ENCODE measurements around the gene RAD51B. TPM values are rescaled to one million over a fixed set of nuclear protein-coding genes. Genes with fewer than 3 reads are reported as not detected.

RAD51B gene
- total and polyA plus RNA-seq, 3 donors from 2014 or later = 5.5 to 22.5 (median 19.1) TPM

DNA sequence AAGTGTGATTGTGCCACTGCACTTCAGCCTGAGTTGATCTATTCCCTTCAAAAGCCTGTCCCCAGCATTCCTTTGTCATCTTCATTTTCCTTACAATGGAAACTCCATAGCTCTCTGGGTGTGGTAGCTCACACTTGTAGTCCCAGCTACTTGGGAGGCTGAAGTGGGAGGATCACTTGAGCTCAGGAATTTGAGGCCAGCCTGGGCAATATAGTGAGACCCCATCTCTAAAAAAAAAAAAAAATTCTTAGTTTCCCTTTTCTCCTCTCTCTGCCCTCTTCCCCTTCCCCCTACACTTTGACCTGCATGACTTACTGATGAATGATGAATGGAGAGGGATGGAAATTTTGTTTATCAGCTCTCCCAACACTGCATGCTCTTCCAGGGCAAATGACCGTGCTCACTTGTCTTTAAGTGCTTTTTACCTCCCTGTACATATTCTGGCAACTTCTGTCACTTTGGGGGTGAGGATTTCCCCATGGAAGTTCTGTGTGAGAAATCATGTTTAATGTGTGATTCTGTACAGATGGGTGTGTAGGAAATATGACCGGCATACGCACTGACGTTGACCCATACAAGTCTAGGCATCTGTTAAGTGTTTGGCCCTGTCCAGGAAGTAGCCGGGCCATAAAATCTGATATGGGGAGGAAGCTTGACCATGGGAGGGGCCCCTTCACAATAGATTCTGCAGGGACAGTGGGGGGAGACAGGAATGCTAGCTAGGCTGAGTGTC lies 907.9 kb downstream of the RAD51B start:
- TF ChIP-seq, protein P1, sequence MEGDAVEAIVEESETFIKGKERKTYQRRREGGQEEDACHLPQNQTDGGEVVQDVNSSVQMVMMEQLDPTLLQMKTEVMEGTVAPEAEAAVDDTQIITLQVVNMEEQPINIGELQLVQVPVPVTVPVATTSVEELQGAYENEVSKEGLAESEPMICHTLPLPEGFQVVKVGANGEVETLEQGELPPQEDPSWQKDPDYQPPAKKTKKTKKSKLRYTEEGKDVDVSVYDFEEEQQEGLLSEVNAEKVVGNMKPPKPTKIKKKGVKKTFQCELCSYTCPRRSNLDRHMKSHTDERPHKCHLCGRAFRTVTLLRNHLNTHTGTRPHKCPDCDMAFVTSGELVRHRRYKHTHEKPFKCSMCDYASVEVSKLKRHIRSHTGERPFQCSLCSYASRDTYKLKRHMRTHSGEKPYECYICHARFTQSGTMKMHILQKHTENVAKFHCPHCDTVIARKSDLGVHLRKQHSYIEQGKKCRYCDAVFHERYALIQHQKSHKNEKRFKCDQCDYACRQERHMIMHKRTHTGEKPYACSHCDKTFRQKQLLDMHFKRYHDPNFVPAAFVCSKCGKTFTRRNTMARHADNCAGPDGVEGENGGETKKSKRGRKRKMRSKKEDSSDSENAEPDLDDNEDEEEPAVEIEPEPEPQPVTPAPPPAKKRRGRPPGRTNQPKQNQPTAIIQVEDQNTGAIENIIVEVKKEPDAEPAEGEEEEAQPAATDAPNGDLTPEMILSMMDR (IDR thresholded peaks at IDR 0.05) = no peak
- TF ChIP-seq POLR2A (IDR thresholded peaks at IDR 0.05) = no peak
- no peak for DNase-seq
- Histone ChIP-seq H3K27me3 (no peaks in the 10 kb centered on the region), H3K4me1 (no peaks in the 10 kb centered on the region), H3K4me3 (no peak overlapping the region), H3K9me3 (no peaks in the 10 kb centered on the region), H3K27ac (no peak overlapping the region), H3K36me3 (ENCODE audit: low read depth, missing control alignments) (no peaks in the 10 kb centered on the region)
- 92 to 93% methylated on average over 5 of the region's 5 CpGs for WGBS, 2 donors
- intact Hi-C loops (cut with DNase I; ENCODE audit: low total_unique reads) = no loop called here

DNA sequence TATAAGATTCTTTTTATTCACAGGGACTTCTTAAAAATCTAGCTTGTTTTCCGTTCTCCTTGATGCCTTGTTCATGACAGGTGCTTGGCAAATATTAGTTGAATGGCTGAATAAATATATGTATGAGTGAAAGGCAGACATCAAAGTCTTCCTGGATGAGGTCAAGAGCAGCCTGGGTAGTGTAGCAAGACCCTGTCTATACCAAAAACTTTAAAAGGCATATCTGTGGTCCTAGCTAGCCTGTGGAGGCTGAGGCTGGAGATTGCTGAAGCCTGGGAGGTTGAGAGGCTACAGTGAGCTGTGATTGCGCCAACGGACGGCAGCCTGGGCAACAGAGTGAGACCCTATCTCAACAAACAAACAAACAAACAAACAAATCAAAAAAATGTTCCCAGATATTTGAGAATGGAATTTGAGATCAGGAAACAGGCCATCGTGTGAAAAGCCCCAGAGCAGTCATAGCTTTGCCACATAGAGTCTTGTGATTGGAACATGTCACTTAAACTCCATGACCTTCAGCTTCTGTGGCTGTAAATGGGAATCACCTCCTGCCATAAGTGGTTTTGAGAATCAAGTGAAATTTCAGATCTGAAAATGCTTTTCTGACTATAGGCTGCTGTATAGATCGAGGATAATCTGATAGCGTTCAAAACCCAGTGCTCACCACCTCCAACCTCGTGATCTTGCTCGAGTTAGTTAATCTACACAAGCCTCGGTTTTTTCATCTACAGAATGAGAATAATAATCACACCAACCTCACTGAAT lies 908.9 kb downstream of the RAD51B start:
- H3K27ac ChIP-seq = no peak overlapping the region
- H3K4me1 ChIP-seq = no peaks in the 10 kb centered on the region
- no peaks in the 10 kb centered on the region for H3K27me3 ChIP-seq
- no peaks in the 10 kb centered on the region for H3K36me3 ChIP-seq (ENCODE audit: low read depth, missing control alignments)
- no peaks in the 10 kb centered on the region for H3K9me3 ChIP-seq
- DNase-seq = no peak
- WGBS, 2 donors = 87% methylated on average over 10 of the region's 10 CpGs
- intact Hi-C loops (cut with DNase I; ENCODE audit: low total_unique reads) = no loop called here
- H3K4me3 ChIP-seq = no peak overlapping the region
- no peak for TF ChIP-seq POLR2A (IDR thresholded peaks at IDR 0.05)
- TF ChIP-seq, protein P1 (IDR thresholded peaks at IDR 0.05) = no peak

DNA sequence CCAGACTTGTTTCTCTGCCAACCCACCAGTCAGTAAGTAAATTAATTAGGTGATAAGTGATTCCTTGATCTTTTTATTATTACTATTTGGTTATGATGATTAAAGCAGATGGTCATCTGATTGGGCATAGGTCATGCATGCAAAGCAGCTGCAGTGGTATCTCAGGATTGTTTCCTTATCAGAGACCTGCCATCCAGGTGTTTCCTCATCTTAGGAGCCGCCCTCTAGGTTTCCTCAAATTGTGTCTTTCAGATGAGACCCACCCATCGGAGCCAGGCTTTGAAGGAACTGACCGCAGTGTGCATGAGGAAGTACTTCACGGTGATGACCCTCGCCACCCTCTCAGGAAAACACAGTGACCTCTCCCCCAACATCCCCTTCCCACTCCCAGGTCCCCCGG lies 910.0 kb downstream of the RAD51B start:
- DNase-seq = no peak
- no peak overlapping the region for H3K27ac ChIP-seq
- intact Hi-C loops (cut with DNase I; ENCODE audit: low total_unique reads) = no loop called here
- no peaks in the 10 kb centered on the region for H3K27me3 ChIP-seq
- no peaks in the 10 kb centered on the region for H3K9me3 ChIP-seq
- H3K4me1 ChIP-seq = no peaks in the 10 kb centered on the region
- TF ChIP-seq, protein P1 (IDR thresholded peaks at IDR 0.05) = no peak
- TF ChIP-seq POLR2A (IDR thresholded peaks at IDR 0.05) = no peak
- H3K4me3 ChIP-seq = no peak overlapping the region
- WGBS, 2 donors = 86 to 95% methylated on average over 6 of the region's 6 CpGs
- no peaks in the 10 kb centered on the region for H3K36me3 ChIP-seq (ENCODE audit: low read depth, missing control alignments)

DNA sequence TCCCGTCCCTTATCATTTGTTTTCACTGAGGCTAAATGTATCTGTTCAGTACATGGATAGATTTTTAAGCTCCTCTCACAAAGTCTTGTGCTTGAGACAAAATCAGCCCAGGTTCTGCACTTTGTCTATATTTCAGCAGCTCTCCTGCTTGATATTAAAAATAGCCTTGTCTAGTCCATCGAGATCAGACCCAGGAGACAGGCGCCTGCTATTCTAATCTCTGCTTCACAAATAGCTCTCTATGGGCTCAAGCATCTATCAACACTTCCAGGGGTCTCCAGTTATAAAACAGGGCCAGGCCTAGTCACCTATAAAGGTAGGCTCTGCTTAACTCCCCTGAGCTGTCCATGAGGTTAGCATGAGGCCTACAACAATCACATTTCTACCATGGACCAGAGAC lies 910.8 kb downstream of the RAD51B start:
- H3K27me3 ChIP-seq = no peaks in the 10 kb centered on the region
- H3K4me3 ChIP-seq = no peak overlapping the region
- DNase-seq = no peak
- TF ChIP-seq, protein P1 (IDR thresholded peaks at IDR 0.05) = no peak
- TF ChIP-seq POLR2A (IDR thresholded peaks at IDR 0.05) = no peak
- no peaks in the 10 kb centered on the region for H3K36me3 ChIP-seq (ENCODE audit: low read depth, missing control alignments)
- H3K27ac ChIP-seq = no peak overlapping the region
- intact Hi-C loops (cut with DNase I; ENCODE audit: low total_unique reads) = no loop called here
- peaks cover 2% of the 10 kb centered on the region for H3K4me1 ChIP-seq
- WGBS, 2 donors = 68 to 75% methylated on average over 3 of the region's 3 CpGs
- no peaks in the 10 kb centered on the region for H3K9me3 ChIP-seq
